ENCODE measurements around the gene ZNF526.

ZNF526 gene

DNA sequence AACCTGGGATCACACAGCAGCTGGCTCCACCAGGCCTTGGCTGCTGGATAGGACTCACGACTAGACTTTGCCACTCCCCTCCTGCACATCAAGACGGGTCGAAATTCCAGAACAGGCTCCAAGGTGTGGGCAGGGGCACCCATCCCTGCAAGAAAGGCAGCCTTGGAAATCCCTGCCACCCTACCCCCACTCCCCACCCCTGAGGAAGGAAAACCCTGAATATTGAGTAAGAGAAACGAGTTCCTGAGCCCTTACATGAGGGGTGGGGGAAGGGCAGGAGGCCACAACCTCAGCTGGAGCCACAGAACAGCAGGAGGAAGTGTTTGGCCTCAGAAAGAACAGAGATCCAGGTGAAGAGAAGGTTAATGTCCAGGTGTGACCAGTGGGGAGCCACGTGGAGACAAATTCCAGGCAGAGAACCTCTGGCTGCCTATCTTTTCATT lies 22.7 kb upstream of the ZNF526 start:
- FAIRE-seq = no peak

- no peak for FAIRE-seq
Measured at GRCh38 chr19:42198676-42199439, 21.3 kb upstream of the ZNF526 start.

GRCh38 chr19:42199440-42200115 lies 20.5 kb upstream of the ZNF526 start:
- FAIRE-seq = no peak

DNA sequence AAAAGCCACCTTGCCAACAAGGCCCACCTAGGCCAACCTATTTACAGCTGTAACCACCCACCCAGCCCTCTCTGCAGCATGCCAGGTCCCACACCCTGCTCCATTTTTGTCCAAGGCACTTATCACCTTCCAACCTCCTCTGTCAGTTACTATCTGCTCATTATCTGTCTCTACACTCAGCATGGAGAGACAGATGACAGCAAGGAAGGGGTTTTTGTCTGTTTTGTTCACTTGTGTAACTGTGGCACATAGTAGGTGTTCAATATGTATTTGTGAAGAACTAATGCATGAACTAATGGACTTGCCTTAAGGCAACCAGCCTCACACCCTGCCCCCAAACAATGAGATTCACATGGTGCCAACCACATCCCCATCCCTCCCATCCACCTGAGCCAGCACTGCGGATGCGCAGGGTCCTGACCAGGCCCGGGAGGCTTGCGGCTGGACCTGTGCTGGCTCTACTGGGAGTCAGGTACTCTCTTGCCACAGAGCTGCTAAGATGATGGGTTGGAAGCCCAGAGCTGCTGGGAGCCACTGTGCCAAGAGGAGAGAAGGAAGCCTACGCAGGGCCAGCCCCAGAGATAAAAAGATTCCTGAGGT lies 19.9 kb upstream of the ZNF526 start:
- no peak for FAIRE-seq

- FAIRE-seq = no peak
Measured at GRCh38 chr19:42201489-42202289, 18.4 kb upstream of the ZNF526 start.

DNA sequence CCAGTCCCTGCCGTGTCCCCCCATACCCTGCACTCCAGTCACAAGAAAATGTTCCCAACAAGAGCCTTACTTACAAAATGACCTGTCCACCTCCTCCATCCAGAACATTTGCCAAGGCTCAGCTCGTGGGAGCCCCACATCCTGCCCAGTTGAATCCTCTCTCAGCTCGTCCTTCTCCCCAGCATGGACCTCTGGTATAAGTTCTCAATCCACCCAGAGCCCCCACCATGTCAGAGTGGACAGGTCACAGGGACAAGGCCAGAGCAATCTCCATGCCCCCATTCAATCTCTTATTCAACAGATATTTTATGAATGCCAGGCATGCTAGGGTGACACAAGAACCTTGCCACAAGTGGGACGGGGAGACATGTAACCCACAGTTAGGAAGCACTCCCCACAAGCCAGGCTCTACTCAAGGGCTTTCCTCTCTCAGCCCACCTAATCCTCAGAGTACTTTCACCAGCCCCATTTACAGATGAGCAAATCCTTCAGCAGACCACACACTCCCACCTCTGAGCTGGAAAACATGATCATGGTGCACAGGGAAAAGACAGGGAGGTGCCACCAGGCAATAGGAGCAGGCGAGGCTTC lies 17.7 kb upstream of the ZNF526 start:
- no peak for FAIRE-seq

- no peak for FAIRE-seq
Measured at GRCh38 chr19:42203700-42204099, 16.4 kb upstream of the ZNF526 start.

- FAIRE-seq = no peak
Measured at GRCh38 chr19:42204664-42205063, 15.4 kb upstream of the ZNF526 start.

DNA sequence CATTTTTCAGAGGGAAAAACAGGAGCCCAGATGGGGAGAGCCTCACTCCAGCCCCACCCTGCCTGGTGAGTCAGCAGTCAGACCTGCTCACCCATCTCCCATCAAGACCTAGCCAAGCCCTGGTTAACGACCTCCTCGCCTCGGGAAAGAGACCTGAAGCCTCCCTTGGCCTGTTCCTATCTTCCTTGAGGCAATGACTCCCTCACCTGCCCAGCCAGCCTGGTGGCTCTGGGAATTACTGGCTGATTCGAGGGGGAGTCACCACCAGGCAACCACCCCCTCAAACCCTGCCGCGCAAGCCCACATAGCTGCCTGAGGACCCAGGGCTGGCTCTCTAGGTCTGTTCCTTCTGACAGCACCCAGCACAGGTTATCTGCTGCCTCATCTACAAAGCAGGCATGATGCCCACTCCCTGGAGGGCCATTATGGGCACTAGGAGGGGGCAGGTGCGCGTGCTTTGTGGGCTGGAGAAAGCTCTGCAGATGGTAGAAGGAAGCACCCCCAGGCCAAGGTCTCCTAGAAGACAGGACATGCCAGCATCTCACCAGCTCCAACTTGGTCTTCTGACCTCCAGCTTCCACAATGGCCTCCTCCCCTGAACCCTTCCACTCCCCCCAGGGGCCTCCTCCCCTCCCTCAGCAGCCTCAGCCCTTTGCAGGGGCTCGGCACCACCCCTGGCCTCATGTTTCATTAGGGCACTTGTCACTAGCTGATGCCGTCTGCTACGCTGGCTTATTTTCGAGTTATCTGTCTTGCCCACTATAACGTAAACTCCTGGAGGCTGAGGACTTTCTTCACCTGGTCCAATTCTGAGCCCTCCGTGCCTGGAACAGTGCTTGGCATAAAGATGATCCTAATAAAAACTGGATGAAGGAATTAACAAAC lies 13.0 kb upstream of the ZNF526 start:
- no peak for FAIRE-seq

GRCh38 chr19:42207767-42208271 lies 12.3 kb upstream of the ZNF526 start:
- no peak for FAIRE-seq

DNA sequence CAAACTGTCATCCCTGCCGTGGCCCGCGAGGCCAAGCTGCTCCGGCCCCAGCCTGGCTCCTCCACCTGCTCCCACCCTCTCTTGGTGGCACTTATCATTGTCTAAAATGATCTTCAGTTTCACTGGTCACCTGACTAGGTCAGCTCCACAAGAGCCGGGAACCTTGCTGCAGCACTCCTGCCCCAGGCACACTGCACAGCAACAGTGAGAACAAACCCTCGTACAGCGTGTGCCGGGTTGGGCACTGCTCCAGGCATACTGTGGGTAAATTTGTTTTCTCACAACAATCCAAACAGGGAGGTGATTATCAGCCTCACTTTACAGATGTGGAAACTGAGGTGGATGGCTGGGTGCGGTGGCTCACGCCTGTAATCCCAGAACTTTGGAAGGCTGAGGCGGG lies 11.5 kb upstream of the ZNF526 start:
- FAIRE-seq = no peak

- no peak for FAIRE-seq
Measured at GRCh38 chr19:42212886-42213285, 7.2 kb upstream of the ZNF526 start.

- no peak for FAIRE-seq
Measured at GRCh38 chr19:42214810-42215485, 5.2 kb upstream of the ZNF526 start.

DNA sequence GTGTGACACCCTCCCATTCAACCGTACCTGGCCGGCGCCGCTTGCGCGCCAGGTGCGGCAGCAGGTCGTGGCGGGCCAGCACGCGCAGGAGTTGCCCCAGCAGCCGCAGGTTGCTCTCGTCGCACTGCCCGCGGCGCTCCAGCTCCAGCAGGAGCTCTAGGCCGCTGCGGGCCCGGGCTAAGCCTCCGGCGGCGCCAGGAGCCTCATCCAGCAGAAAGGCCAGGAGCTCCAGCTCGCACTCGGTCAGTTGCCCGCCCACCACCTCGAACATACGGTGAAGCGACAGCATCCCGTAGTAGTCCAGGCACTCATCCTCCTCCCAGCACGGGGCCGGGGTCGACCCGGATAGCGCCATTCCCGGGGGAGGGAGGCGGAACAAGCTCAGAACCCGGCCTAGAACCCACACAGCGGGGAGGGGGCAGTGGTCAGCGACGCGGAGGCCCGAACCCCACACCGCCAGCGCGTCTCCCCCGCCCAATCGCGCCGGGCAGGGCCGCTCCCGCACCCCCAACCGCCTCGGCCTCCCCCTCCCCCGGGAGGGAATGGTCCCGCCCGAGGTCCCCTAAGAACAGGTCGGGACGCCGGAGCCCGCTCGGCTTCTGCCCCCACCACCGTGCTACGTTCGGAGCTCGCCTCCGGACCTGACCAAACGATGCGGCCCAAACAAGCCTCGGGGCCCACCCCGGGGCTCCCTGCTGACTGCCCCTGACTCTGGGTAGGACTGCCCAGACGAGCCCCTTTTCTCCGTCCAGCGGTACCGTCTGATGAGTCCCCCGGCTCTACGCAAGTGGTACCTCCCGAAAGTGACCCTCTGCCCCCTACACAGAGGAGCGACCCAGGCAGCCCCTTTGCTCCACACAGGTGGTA lies 3.2 kb upstream of the ZNF526 start:
- no peak for FAIRE-seq

- peak; percentile 92 for FAIRE-seq
Measured at GRCh38 chr19:42217520-42218437, 2.3 kb upstream of the ZNF526 start, which contains the start of gene DEDD2. Gene DEDD2, minus strand, starts transcription at chr19:42217677. Its CDS starts 670 bp downstream, at chr19:42217007.

DNA sequence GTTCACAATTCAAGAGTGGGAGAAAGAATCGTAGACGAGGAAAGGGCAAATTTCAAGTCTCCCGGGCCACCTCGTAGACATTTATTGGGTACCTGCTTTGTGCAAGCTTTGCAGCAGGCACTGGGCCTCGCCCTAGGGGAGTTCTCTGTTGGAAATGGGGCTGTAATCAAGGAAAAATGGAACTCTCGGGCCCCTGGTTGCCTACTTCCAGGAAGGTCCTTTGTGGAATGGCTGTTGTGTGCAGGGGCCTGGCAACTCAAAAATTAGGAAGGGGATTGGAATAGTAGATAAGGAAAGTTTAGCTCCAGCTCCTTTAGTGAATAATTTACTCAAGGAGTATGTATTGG lies 612 bp downstream of the ZNF526 start:
- no peak for FAIRE-seq

DNA sequence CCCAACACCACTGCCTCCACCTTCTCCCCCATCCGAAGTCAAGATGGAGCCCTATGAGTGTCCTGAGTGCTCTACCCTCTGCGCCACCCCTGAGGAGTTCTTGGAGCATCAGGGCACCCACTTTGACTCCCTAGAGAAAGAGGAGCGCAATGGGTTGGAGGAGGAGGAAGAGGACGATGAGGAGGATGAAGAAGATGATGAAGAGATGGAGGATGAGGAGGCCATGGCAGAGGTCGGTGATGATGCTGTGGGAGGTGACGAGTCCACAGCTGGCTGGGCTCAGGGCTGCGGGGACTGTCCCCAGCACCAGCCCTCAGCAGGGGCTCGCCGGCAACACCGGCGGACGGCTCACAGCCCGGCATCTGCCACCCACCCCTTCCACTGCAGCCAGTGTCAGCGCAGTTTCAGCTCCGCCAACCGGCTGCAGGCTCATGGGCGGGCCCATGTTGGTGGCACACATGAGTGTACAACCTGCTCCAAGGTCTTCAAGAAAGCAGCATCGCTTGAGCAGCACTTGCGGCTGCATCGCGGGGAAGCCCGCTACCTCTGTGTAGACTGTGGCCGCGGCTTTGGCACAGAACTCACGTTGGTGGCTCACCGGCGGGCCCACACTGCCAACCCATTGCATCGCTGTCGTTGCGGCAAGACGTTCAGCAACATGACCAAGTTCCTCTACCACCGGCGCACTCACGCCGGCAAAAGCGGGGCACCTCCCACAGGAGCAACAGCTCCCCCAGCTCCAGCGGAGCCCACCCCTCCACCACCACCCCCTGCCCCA lies 5.0 kb downstream of the ZNF526 start:
- FAIRE-seq = no peak

- FAIRE-seq = no peak
Measured at GRCh38 chr19:42225718-42226292, 5.7 kb downstream of the ZNF526 start.
